D721Med (cell line): ENCODE measurements around the gene SOBP.

ENCODE experiments used
- DNase-seq: peaks from one replicate; pipeline ENCODE4 v3.0.0; 2011; ENCODE audit warnings: low spot score; ENCODE audit not compliant: insufficient read length
- FAIRE-seq: peaks from 2 replicates; lab custom pipeline; 2011; peaks lifted over from hg19 to GRCh38; lab: Jason Lieb, UNC
- TF ChIP-seq, protein P1 (sequence below): IDR thresholded peaks from 2 replicates; pipeline ENCODE4 v1.5.1; 2012; ENCODE audit warnings: mild to moderate bottlenecking, control low read depth; ENCODE audit not compliant: insufficient read depth; ENCODE audit errors: missing control alignments

The SOBP gene

DNA sequence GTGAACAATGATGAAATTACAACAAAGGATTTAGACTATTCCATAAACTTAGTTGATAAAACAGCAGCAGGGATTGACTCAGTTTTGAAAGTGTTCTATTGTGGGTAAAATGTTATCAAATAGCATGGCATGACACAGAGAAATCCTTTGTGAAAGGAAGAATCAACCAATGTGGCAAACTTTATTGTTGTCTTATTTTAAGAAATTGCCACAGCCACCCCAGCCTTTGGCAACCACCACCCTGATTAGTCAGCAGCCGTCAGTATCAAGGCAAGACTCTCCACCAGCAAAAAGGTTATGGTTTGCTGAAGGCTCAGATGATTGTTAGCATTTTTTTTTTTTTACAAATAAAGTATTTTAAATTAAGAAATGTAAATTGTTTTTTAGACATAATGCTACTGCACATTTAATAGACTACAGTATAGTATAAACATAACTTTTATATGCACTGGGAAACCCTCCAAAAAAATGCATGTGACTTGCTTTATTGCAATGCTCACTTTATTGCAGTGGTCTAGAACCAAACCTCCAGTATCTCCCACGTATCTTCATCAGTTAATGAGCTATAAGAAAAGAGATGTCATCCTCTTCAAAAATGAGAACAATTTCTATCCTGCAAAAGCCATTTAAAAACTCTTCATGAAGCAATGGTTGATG is 162.7 kb downstream of the SOBP start:
- TF ChIP-seq, protein P1, sequence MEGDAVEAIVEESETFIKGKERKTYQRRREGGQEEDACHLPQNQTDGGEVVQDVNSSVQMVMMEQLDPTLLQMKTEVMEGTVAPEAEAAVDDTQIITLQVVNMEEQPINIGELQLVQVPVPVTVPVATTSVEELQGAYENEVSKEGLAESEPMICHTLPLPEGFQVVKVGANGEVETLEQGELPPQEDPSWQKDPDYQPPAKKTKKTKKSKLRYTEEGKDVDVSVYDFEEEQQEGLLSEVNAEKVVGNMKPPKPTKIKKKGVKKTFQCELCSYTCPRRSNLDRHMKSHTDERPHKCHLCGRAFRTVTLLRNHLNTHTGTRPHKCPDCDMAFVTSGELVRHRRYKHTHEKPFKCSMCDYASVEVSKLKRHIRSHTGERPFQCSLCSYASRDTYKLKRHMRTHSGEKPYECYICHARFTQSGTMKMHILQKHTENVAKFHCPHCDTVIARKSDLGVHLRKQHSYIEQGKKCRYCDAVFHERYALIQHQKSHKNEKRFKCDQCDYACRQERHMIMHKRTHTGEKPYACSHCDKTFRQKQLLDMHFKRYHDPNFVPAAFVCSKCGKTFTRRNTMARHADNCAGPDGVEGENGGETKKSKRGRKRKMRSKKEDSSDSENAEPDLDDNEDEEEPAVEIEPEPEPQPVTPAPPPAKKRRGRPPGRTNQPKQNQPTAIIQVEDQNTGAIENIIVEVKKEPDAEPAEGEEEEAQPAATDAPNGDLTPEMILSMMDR, result no peak
- DNase-seq (no peak), FAIRE-seq (no peak)

- DNase-seq, result no peak
- TF ChIP-seq, protein P1, result no peak
- FAIRE-seq, result no peak
Observed at GRCh38 chr6:107653183-107653580, 163.3 kb downstream of the SOBP start.

DNA sequence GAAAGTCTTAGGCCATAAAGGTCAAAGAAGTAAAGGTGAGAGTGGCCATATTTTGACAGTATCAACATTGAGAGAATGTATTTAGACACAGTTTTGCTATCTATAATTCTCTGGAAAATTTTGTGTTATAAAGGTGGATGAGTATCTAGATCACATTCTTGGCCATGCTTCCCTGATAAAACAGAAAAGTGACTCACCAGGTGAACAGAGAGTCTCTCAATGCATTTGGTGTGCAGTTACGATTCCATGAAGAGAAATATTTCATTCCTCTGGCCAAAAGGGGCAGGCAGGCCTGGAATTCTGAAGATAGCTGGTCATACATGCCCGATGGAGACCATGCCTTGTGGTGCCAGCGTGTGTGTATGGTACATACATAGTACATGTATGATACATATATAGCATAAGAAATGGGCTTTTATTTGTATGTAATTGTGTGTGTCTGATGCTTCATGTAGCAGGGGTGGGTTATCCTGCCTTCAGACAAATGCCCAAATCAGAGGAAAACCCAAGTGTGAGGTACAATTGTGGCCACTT is 164.0 kb downstream of the SOBP start:
- TF ChIP-seq, protein P1, result no peak
- DNase-seq (no peak), FAIRE-seq (no peak)

DNA sequence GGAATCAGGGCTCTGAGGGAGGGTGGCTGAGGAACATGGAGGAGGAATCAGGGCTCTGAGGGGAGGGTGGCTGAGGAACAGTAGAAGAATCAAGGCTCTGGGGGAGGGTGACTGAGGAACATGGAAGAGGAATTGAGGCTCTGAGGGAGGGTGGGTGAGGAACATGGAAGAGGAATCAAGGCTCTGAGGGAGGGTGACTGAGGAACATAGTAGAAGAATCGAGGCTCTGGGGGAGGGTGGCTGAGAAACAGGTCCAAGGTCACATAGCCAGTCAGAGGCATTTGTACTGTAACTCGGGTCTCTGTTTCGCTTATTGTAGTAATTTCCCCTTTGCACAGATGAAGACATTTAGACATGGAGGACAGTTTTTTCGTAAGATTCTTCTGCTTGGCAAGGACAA is 164.8 kb downstream of the SOBP start:
- TF ChIP-seq, protein P1, result no peak
- DNase-seq (no peak), FAIRE-seq (no peak)

- TF ChIP-seq, protein P1, result peak; percentile 69
- DNase-seq (no peak), FAIRE-seq (no peak)
Observed at GRCh38 chr6:107655245-107655644, 165.3 kb downstream of the SOBP start.

GRCh38 chr6:107655864-107656263 is 165.9 kb downstream of the SOBP start:
- TF ChIP-seq, protein P1, result no peak
- DNase-seq (no peak), FAIRE-seq (no peak)

GRCh38 chr6:107656401-107656800 is 166.5 kb downstream of the SOBP start:
- FAIRE-seq, result no peak
- DNase-seq, result no peak
- TF ChIP-seq, protein P1, result no peak
